AG04450 (cell line): ENCODE results near the gene DUSP18. TPM values are rescaled to one million over a fixed set of nuclear protein-coding genes. Genes with fewer than 3 reads are reported as not detected.

Source experiments
- CTCF ChIA-PET: fragments of 300-600, 350-600 bp; formaldehyde crosslinking; extraction: SDS; loops from one replicate; lab custom pipeline; 2022; ENCODE audit warnings: antibody characterized with exemption, inconsistent platforms; lab: Charles Lee
- POLR2A ChIA-PET: fragments of 350-600 bp; formaldehyde crosslinking; extraction: SDS; loops from one replicate; lab custom pipeline; 2021; ENCODE audit warnings: antibody characterized with exemption, inconsistent platforms; lab: Yijun Ruan, JAX
- DNase-seq: peaks from one replicate; pipeline ENCODE4 v3.0.0-alpha.2; 2011; ENCODE audit warnings: low read depth, low spot score
- H3K27ac ChIP-seq: one replicate; pipeline ENCODE4 v1.5.1; 2012; ENCODE audit warnings: low read depth, low read length, control low read depth
- H3K27me3 ChIP-seq: one replicate; pipeline ENCODE4 v1.6.0; 2012; ENCODE audit warnings: low read length; ENCODE audit not compliant: control insufficient read depth, insufficient read depth
- H3K4me3 ChIP-seq: 2 replicates; pipeline ENCODE4 v1.5.1; 2011; ENCODE audit warnings: mild to moderate bottlenecking, low read depth, low read length, control low read depth
- H3K9me3 ChIP-seq: 2 replicates; pipeline ENCODE4 v1.5.1; 2012; ENCODE audit warnings: low read length; ENCODE audit not compliant: control insufficient read depth, insufficient read depth
- polyA plus RNA-seq: library from polyadenylated mRNA; depleted of rRNA; stranded (reverse); fragments of >200 nt; gene quantifications from 2 replicates; pipeline ENCODE4 v1.2.3, GENCODE V29; 2011
- TF ChIP-seq, protein P1 (sequence below): IDR thresholded peaks from 2 replicates; pipeline ENCODE4 v1.5.1; 2011; ENCODE audit warnings: low read depth, low read length, control low read depth, inconsistent platforms

Gene DUSP18
- polyA plus RNA-seq, 1 experiment = 13.8 TPM

GRCh38 chr22:30695351-30695851 is 27.7 kb upstream of the DUSP18 start:
- ChIA-PET POLR2A (no interaction called here), CTCF (no interaction called here)
- H3K27me3 ChIP-seq = no peaks in the 10 kb centered on the region
- H3K9me3 ChIP-seq = no peaks in the 10 kb centered on the region; the same call in 1 of the 2 replicates
- DNase-seq = no peak
- peak overlapping the region; percentile 68 for H3K4me3 ChIP-seq
- no peak overlapping the region for H3K27ac ChIP-seq
- TF ChIP-seq, protein P1, sequence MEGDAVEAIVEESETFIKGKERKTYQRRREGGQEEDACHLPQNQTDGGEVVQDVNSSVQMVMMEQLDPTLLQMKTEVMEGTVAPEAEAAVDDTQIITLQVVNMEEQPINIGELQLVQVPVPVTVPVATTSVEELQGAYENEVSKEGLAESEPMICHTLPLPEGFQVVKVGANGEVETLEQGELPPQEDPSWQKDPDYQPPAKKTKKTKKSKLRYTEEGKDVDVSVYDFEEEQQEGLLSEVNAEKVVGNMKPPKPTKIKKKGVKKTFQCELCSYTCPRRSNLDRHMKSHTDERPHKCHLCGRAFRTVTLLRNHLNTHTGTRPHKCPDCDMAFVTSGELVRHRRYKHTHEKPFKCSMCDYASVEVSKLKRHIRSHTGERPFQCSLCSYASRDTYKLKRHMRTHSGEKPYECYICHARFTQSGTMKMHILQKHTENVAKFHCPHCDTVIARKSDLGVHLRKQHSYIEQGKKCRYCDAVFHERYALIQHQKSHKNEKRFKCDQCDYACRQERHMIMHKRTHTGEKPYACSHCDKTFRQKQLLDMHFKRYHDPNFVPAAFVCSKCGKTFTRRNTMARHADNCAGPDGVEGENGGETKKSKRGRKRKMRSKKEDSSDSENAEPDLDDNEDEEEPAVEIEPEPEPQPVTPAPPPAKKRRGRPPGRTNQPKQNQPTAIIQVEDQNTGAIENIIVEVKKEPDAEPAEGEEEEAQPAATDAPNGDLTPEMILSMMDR = no peak

DNA sequence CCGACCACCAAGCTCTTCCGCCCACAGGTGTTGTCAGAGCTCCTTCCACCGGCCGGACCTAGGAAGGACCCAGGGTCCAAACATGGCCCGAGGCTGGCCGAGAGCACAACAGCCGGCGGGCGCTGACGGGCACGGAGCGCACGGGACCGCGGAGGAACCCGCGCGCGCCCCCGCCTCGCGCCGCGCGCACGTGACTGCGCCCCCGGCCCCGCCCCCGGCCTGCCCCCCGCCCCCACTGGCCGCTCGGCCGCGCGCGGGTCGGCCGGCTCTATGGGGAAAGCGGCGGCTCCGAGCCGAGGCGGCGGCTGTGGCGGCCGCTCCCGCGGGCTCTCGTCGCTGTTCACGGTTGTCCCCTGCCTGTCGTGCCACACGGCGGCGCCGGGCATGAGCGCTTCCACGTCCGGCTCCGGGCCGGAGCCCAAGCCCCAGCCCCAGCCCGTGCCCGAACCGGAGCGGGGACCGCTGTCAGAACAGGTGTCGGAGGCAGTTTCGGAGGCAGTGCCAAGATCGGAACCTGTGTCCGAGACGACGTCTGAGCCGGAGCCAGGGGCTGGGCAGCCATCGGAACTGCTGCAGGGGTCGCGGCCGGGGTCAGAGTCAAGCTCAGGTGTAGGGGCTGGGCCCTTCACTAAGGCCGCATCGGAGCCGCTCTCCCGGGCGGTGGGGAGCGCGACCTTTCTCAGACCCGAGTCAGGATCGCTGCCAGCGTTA is 27.1 kb upstream of the DUSP18 start, which contains the start of gene OSBP2:
TSS of gene OSBP2 (plus strand) at position 235 of the 711 bp plus-strand sequence. CDS start at position 271, 36 bp downstream.
- Histone ChIP-seq H3K27me3 (no peaks in the 10 kb centered on the region), H3K4me3 (peak within 1 kb of the TSS; percentile 70), H3K27ac (no peak within 1 kb of the TSS), H3K9me3 (no peaks in the 10 kb centered on the region; the same call in 1 of the 2 replicates)
- CTCF ChIA-PET = interaction anchor here (1.0 to 1.6 kb wide), 2 partner anchors 17 to 60 kb away, joined by 3 to 6 read pairs; no protein-coding TSS in a partner anchor
- no peak for DNase-seq
- POLR2A ChIA-PET = no interaction called here
- TF ChIP-seq, protein P1 = no peak

GRCh38 chr22:30694171-30694639 is 26.5 kb upstream of the DUSP18 start:
- peak; percentile 2 for DNase-seq
- CTCF ChIA-PET = interaction anchor here (1.0 to 1.6 kb wide), 2 partner anchors 16 to 61 kb away, joined by 3 to 6 read pairs; no protein-coding TSS in a partner anchor

GRCh38 chr22:30691204-30691603 is 23.5 kb upstream of the DUSP18 start:
- DNase-seq = no peak
- TF ChIP-seq, protein P1 = no peak
- Histone ChIP-seq H3K4me3 (no peak overlapping the region), H3K27ac (no peak overlapping the region), H3K27me3 (no peaks in the 10 kb centered on the region), H3K9me3 (no peaks in the 10 kb centered on the region; the same call in 1 of the 2 replicates)
- ChIA-PET CTCF (no interaction called here), POLR2A (no interaction called here)

More at GRCh38 chr22:30694171-30694639, 26.5 kb upstream of the DUSP18 start:
- TF ChIP-seq, protein P1 = no peak
- H3K4me3 ChIP-seq = peak overlapping the region; percentile 70
- H3K27me3 ChIP-seq = no peaks in the 10 kb centered on the region
- no peaks in the 10 kb centered on the region; the same call in 1 of the 2 replicates for H3K9me3 ChIP-seq
- H3K27ac ChIP-seq = no peak overlapping the region
- POLR2A ChIA-PET = no interaction called here

- ChIA-PET POLR2A (no interaction called here), CTCF (no interaction called here)
- H3K9me3 ChIP-seq = no peaks in the 10 kb centered on the region; the same call in 1 of the 2 replicates
- DNase-seq = no peak
- no peak overlapping the region for H3K4me3 ChIP-seq
- no peaks in the 10 kb centered on the region for H3K27me3 ChIP-seq
- TF ChIP-seq, protein P1 = no peak
- no peak overlapping the region for H3K27ac ChIP-seq
Measured at GRCh38 chr22:30689622-30690021, 21.9 kb upstream of the DUSP18 start.
